Glutamatergic neuron (in vitro differentiated cells): ENCODE measurements around the gene CCR2. TPM values are rescaled to one million over a fixed set of nuclear protein-coding genes. Genes with fewer than 3 reads are reported as not detected.

Experiments used
- DNase-seq: peaks from one replicate; pipeline ENCODE4 v3.0.0; 2022
- H3K27ac Mint-ChIP-seq: one replicate; pipeline ENCODE4 v1.8.0; 2020; ENCODE audit warnings: mild to moderate bottlenecking, mixed read lengths, inconsistent platforms; ENCODE audit not compliant: unreplicated experiment
- H3K27me3 Mint-ChIP-seq: one replicate; pipeline ENCODE4 v1.8.0; 2020; ENCODE audit warnings: mild to moderate bottlenecking, moderate library complexity, mixed read lengths, inconsistent platforms; ENCODE audit not compliant: unreplicated experiment
- H3K36me3 Mint-ChIP-seq: one replicate; pipeline ENCODE4 v1.8.0; 2020; ENCODE audit warnings: mild to moderate bottlenecking, mixed read lengths, inconsistent platforms; ENCODE audit not compliant: unreplicated experiment
- H3K4me1 Mint-ChIP-seq: one replicate; pipeline ENCODE4 v1.8.0; 2020; ENCODE audit warnings: mild to moderate bottlenecking, low read depth, mixed read lengths, inconsistent platforms; ENCODE audit not compliant: unreplicated experiment
- H3K4me3 Mint-ChIP-seq: one replicate; pipeline ENCODE4 v1.8.0; 2020; ENCODE audit warnings: mild to moderate bottlenecking, mixed read lengths, inconsistent platforms; ENCODE audit not compliant: unreplicated experiment
- H3K9me3 Mint-ChIP-seq: one replicate; pipeline ENCODE4 v1.8.0; 2020; ENCODE audit warnings: mild to moderate bottlenecking, moderate library complexity, mixed read lengths, inconsistent platforms; ENCODE audit not compliant: unreplicated experiment
- CTCF ChIP-seq: fragments of 200-600 bp; sonication (generic); IDR thresholded peaks from one replicate; pipeline ENCODE4 v1.5.0; 2021; ENCODE audit not compliant: partially characterized antibody, unreplicated experiment
- total RNA-seq: library from RNA; stranded (reverse); fragmentation: NEBNext Ultra II Directional; extraction: Animal tissue kit (Norgen Biotek cat#: 25700); gene quantifications from one replicate; pipeline ENCODE4 v1.2.1, GENCODE V29; 2021; ENCODE audit not compliant: unreplicated experiment

The CCR2 gene
- total RNA-seq, 1 donor from 2014 or later: not detected

GRCh38 chr3:46365737-46366524, 12.0 kb downstream of the CCR2 start:
- DNase-seq: no peak
- no peak for TF ChIP-seq CTCF
- Mint-ChIP-seq H3K4me1 (peaks cover 5% of the 10 kb centered on the region), H3K4me3 (no peak overlapping the region), H3K36me3 (no peaks in the 10 kb centered on the region), H3K9me3 (no peaks in the 10 kb centered on the region), H3K27me3 (no peaks in the 10 kb centered on the region), H3K27ac (no peak overlapping the region)

GRCh38 chr3:46367811-46368210, 13.9 kb downstream of the CCR2 start:
- no peak for DNase-seq
- H3K4me1 Mint-ChIP-seq: peaks cover 5% of the 10 kb centered on the region
- no peak overlapping the region for H3K27ac Mint-ChIP-seq
- no peaks in the 10 kb centered on the region for H3K36me3 Mint-ChIP-seq
- no peaks in the 10 kb centered on the region for H3K27me3 Mint-ChIP-seq
- no peaks in the 10 kb centered on the region for H3K9me3 Mint-ChIP-seq
- H3K4me3 Mint-ChIP-seq: no peak overlapping the region
- no peak for TF ChIP-seq CTCF

GRCh38 chr3:46368569-46368968, 14.7 kb downstream of the CCR2 start:
- peaks cover 1% of the 10 kb centered on the region for H3K9me3 Mint-ChIP-seq
- no peak overlapping the region for H3K27ac Mint-ChIP-seq
- H3K36me3 Mint-ChIP-seq: no peaks in the 10 kb centered on the region
- no peak overlapping the region for H3K4me3 Mint-ChIP-seq
- DNase-seq: peak; percentile 25
- no peak for TF ChIP-seq CTCF
- peaks cover 5% of the 10 kb centered on the region for H3K4me1 Mint-ChIP-seq
- peaks cover 4% of the 10 kb centered on the region for H3K27me3 Mint-ChIP-seq

- Mint-ChIP-seq H3K4me1 (peaks cover 5% of the 10 kb centered on the region), H3K36me3 (no peaks in the 10 kb centered on the region), H3K27ac (no peak overlapping the region), H3K27me3 (peaks cover 6% of the 10 kb centered on the region), H3K4me3 (no peak overlapping the region), H3K9me3 (peaks cover 1% of the 10 kb centered on the region)
- TF ChIP-seq CTCF: no peak
- DNase-seq: no peak
These were observed 15.2 kb downstream of the CCR2 start for GRCh38 chr3:46369151-46369550.

- no peak for TF ChIP-seq CTCF
These were observed 15.8 kb downstream of the CCR2 start for GRCh38 chr3:46369675-46370132.

More at GRCh38 chr3:46369675-46370132, 15.8 kb downstream of the CCR2 start:
- Mint-ChIP-seq H3K36me3 (no peaks in the 10 kb centered on the region), H3K27me3 (peaks cover 6% of the 10 kb centered on the region), H3K27ac (no peak overlapping the region), H3K9me3 (peaks cover 1% of the 10 kb centered on the region), H3K4me1 (peaks cover 5% of the 10 kb centered on the region), H3K4me3 (no peak overlapping the region)
- no peak for DNase-seq
